ENCODE data around the gene PTPMT1.

GRCh38 chr11:47620836-47621378, 55.5 kb downstream of the PTPMT1 start:
- TF ChIP-seq EZH2phosphoT487 (IDR thresholded peaks at IDR 0.05; ENCODE audit: low read length): no peak
- TF ChIP-seq CTCF (IDR thresholded peaks at IDR 0.05; ENCODE audit: low read length): no peak
